HCT116 (cell line): ENCODE measurements around the gene PSTPIP2.
"Not testable (repeated sequence)": the region's sequence is repeated elsewhere in the genome, so short reads cannot be mapped to it uniquely, and the experiment has no call there.

ENCODE experiments used
- ATF3 ChIP-seq: IDR thresholded peaks from 2 replicates; pipeline ENCODE4 v1.6.1; 2012
- CTCF ChIP-seq, 3 experiments: fragments of 200-600 bp in 1 of 3; sonication (generic) in 1 of 3; IDR thresholded peaks in 2 of 3; conservative IDR thresholded peaks in 1 of 3; 2 replicates each; pipeline ENCODE4 v1.5.1; 2012 to 2017; ENCODE audit warnings: low read depth in 2 of 3, low read length in 2 of 3, antibody characterized with exemption in 1 of 3, borderline replicate concordance in 1 of 3, control low read depth in 1 of 3, mild to moderate bottlenecking in 1 of 3, mixed read lengths in 1 of 3, mixed run types in 1 of 3, moderate library complexity in 1 of 3; ENCODE audit not compliant: insufficient read depth in 1 of 3
- POLR2AphosphoS5 ChIP-seq: IDR thresholded peaks from 2 replicates; pipeline ENCODE4 v1.6.1; 2011; ENCODE audit warnings: mild to moderate bottlenecking, low read depth, low read length, moderate library complexity
- YY1 ChIP-seq: IDR thresholded peaks from 2 replicates; pipeline ENCODE4 v1.6.1; 2011; ENCODE audit warnings: low read length, low read depth, moderate library complexity, mild to moderate bottlenecking; ENCODE audit not compliant: insufficient replicate concordance; ENCODE audit errors: extremely low read depth

GRCh38 chr18:46088501-46088900 lies 16.4 kb upstream of the PSTPIP2 start:
- not testable (repeated sequence) for TF ChIP-seq YY1; POLR2AphosphoS5; CTCF (IDR thresholded peaks at IDR 0.05 in 2 of 3, conservative IDR thresholded peaks at IDR 0.05 in 1 of 3; ENCODE audit: borderline replicate concordance in 1 of 3, insufficient read depth in 1 of 3, low read depth in 2 of 3, low read length in 2 of 3); ATF3
